Mucosa of descending colon (tissue), 3 donors: ENCODE results near the gene CDK8. TPM values are rescaled to one million over a fixed set of nuclear protein-coding genes. Genes with fewer than 3 reads are reported as not detected.

Experiments
- ATAC-seq: fragments of 200-7000 bp; cut with Tn5 transposase; one replicate; pipeline ENCODE4 v1.9.1; 2020; ENCODE audit warnings: mild to moderate bottlenecking, moderate library complexity
- DNase-seq, 3 donors: peaks; one replicate each; pipeline ENCODE4 v3.0.0-alpha.2; 2020
- H3K36me3 ChIP-seq: fragments of 200-600 bp; one replicate; pipeline ENCODE4 v1.8.0; 2021; ENCODE audit warnings: low read depth, mild to moderate bottlenecking
- H3K4me1 ChIP-seq: fragments of 200-600 bp; one replicate; pipeline ENCODE4 v1.8.0; 2021; ENCODE audit warnings: low read depth, mild to moderate bottlenecking
- H3K4me3 ChIP-seq: fragments of 200-600 bp; one replicate; pipeline ENCODE4 v1.8.0; 2021; ENCODE audit warnings: mild to moderate bottlenecking
- H3K9me3 ChIP-seq: fragments of 200-600 bp; one replicate; pipeline ENCODE4 v1.8.0; 2021; ENCODE audit warnings: mild to moderate bottlenecking
- CTCF ChIP-seq: fragments of 200-600 bp; IDR thresholded peaks from one replicate; pipeline ENCODE4 v1.8.0; 2022; ENCODE audit warnings: antibody characterized with exemption, mild to moderate bottlenecking
- intact Hi-C, 2 donors: fragments of 100-400 bp; cut with DNase I in 1 of 2; cut with micrococcal nuclease in 1 of 2; formaldehyde crosslinking; loops; one replicate each; pipeline versions ENCODE4 v1.11.0 to v1.11.1; 2022; cut with DNase I, micrococcal nuclease
- total RNA-seq, 3 donors: library from RNA; stranded (reverse); fragmentation: NEBNext Ultra II Directional in 2 of 3; extraction: Animal tissue kit (Norgen Biotek cat#: 25700) in 2 of 3; gene quantifications; one replicate each; pipeline versions ENCODE4 v1.2.1 to v1.2.4, GENCODE V29; 2021 to 2023
- donor health status: DM: no; HTN: no; CAD: no; lungs with moderate emphysema.
- donor health status: DM: no; HTN: no; CAD: no.
- donor health status: DM: no; HTN: yes; CAD: no.

The CDK8 gene
- total RNA-seq, 3 donors from 2014 or later = 20.4 to 45.1 (median 20.4) TPM

- no peak overlapping the region for H3K4me3 ChIP-seq
- H3K36me3 ChIP-seq = no peaks in the 10 kb centered on the region
- ATAC-seq (no peak), DNase-seq (no peak)
- no peak for TF ChIP-seq CTCF
- intact Hi-C loops = no loop called here
- peaks cover 15% of the 10 kb centered on the region for H3K4me1 ChIP-seq
- H3K9me3 ChIP-seq = no peaks in the 10 kb centered on the region
These were observed 72.6 kb downstream of the CDK8 start for GRCh38 chr13:26326562-26326961.

GRCh38 chr13:26327940-26328725, 74.2 kb downstream of the CDK8 start:
- peak; percentile 34 for ATAC-seq
- Histone ChIP-seq H3K4me3 (no peak overlapping the region), H3K9me3 (no peaks in the 10 kb centered on the region), H3K36me3 (no peaks in the 10 kb centered on the region), H3K4me1 (peaks cover 15% of the 10 kb centered on the region)
- no peak for TF ChIP-seq CTCF
- intact Hi-C loops = no loop called here
- no peak for DNase-seq

DNA sequence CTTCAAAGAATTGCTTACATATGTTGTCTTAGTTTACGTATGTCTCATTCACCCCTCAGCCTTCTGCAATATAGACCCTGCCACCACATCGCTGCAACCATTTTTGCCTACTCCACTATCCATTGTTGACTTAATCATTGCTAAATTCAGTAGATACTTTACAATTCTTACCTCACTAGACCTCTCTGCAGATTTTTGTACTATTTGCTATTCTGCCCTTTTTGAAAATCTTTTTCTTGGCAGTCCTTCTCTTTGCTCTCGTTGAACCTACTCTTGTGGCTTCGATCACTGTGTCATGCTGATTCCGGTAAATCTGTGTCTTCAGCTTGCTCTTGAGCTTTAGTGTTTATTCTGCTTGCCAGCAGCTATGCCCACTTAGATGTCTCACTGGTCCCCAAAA, 81.2 kb downstream of the CDK8 start:
- intact Hi-C loops = no loop called here
- TF ChIP-seq CTCF = no peak
- Histone ChIP-seq H3K4me3 (no peak overlapping the region), H3K9me3 (no peaks in the 10 kb centered on the region), H3K4me1 (no peaks in the 10 kb centered on the region), H3K36me3 (no peaks in the 10 kb centered on the region)
- no peak for DNase-seq
- ATAC-seq = no peak

- no peak for TF ChIP-seq CTCF
- Histone ChIP-seq H3K36me3 (no peaks in the 10 kb centered on the region), H3K9me3 (no peaks in the 10 kb centered on the region), H3K4me1 (no peaks in the 10 kb centered on the region), H3K4me3 (no peak overlapping the region)
- intact Hi-C loops = no loop called here
- DNase-seq (no peak), ATAC-seq (no peak)
These were observed 86.9 kb downstream of the CDK8 start for GRCh38 chr13:26340807-26341206.

DNA sequence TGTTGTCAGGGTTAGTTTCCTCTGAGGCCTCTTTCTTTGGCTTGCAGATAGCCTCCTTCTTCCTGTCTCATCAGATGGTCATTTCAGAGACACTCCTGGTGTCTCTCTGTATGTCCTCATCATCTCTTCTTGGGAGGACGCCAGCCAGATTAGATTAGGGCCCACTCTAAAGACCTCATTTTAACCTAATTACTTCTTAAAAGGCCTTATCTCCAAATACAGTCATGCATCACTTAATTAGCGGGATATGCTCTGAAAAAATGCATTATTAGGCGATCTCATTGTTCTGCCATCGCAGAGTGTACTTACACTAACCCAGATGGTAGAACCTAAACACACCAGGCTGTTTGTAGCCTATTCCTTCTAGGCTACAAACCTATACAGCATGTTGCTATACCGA, 89.0 kb downstream of the CDK8 start:
- ATAC-seq (no peak), DNase-seq (no peak)
- Histone ChIP-seq H3K9me3 (no peaks in the 10 kb centered on the region), H3K4me1 (no peaks in the 10 kb centered on the region), H3K4me3 (no peak overlapping the region), H3K36me3 (no peaks in the 10 kb centered on the region)
- no peak for TF ChIP-seq CTCF
- intact Hi-C loops = no loop called here
